ENCODE measurements around the gene CA6. TPM values are rescaled to one million over a fixed set of nuclear protein-coding genes. Genes with fewer than 3 reads are reported as not detected.

CA6 gene
- total and polyA plus RNA-seq, 12 donors = 0.17 TPM; not detected in 11

DNA sequence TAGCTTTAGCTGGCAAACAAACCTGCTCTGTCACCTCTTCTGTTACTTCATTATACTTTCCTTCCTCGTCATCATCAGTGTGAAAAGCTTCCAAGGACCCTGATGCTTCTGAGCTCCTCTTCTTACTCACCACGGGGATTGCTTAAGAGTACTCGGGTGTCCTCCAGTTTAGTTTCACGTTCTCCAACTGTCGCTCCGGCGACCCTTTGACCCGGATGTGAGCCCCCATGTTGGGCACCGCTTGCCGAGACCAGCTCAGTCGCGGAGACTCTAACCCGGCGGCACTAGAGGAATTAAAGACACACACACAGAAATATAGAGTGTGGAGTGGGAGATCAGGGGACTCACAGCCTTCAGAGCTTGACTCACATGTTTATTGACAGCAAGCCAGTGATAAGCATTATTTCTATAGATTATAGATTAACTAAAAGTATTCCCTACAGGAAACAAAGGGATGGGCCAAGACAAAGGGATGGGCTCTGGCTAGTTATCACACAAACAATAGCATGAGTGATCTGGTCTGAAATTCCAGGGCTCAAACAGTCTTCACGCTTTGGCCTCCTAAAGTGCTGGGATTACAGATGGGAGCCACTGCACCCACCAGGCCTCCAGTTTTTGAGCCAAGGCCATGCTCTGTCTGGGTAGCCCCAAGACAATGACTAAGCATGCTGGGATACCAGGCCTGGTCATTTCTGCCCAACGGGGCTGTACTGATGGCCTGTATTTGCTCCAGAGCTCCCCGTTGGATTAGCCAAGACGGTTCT, 37.1 kb upstream of the CA6 start:
- peaks cover 0 to 8% of the 10 kb centered on the region in 2 donors for H3K4me1 ChIP-seq (replicated peaks in 1 of 2)
- no peak overlapping the region for H3K4me3 ChIP-seq
- no peaks in the 10 kb centered on the region for H3K36me3 ChIP-seq (replicated peaks in 1 of 2)
- 56 to 66% (median 59%) methylated on average over 18 of the region's 18 CpGs for WGBS, 4 donors
- no peak for TF ChIP-seq CTCF (IDR thresholded peaks at IDR 0.05)
- no peak for TF ChIP-seq POLR2A (IDR thresholded peaks at IDR 0.05)
- no peak overlapping the region for H3K27ac ChIP-seq
- no peak for DNase-seq
- no peaks in the 10 kb centered on the region for H3K9me3 ChIP-seq (replicated peaks in 1 of 3)
- intact Hi-C loops (cut with DNase I) = no loop called here
- no peaks in the 10 kb centered on the region for H3K27me3 ChIP-seq

DNA sequence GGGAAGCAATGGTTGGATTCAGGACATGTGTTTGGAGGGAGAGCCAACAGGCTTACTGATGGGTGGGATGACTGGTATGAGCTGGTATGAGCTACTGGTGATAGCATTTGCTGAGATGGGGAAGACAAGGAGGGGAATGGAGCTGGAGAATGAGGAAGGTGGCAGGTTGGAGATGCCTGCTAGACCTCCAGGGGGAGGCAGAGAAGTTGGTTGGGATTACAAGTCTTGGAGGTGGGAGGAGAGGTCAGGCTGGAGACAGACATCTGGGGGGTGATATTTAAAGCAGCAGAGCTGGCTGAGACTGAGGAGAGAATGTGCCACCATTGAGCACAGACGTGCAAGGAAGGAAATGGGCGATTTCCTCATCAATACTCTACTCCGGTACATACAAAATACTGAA, 35.3 kb upstream of the CA6 start:
- no peak for DNase-seq
- no peak for TF ChIP-seq CTCF (IDR thresholded peaks at IDR 0.05)
- no peak for TF ChIP-seq POLR2A (IDR thresholded peaks at IDR 0.05)
- Histone ChIP-seq H3K4me3 (no peak overlapping the region), H3K27me3 (no peaks in the 10 kb centered on the region), H3K27ac (no peak overlapping the region), H3K9me3 (replicated peaks in 1 of 3) (no peaks in the 10 kb centered on the region), H3K36me3 (replicated peaks in 1 of 2) (no peaks in the 10 kb centered on the region), H3K4me1 (replicated peaks in 1 of 2) (no peaks in the 10 kb centered on the region)
- 60 to 84% (median 75%) methylated on average over 3 of the region's 3 CpGs for WGBS, 4 donors
- intact Hi-C loops (cut with DNase I) = no loop called here

DNA sequence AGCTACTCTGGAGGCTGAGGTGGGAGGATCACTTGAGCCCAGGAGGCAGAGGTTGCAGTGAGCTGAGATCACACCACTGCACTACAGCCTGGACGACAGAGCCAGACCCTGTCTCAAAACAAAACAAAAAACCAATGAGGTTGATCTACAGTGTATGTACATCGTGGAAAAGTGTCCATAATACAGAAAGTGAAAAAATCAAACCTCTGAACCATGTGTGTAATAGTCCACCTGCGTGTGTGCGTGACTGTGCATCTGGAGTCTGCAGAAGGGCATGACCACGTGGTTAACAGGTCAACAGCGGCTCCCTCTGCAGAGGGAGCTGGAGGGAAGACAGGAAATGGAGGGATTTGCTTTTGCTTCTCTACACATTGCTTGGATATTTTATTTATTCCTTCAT, 34.8 kb upstream of the CA6 start:
- H3K36me3 ChIP-seq (replicated peaks in 1 of 2) = no peaks in the 10 kb centered on the region
- no peaks in the 10 kb centered on the region for H3K9me3 ChIP-seq (replicated peaks in 1 of 3)
- intact Hi-C loops (cut with DNase I) = no loop called here
- no peaks in the 10 kb centered on the region for H3K4me1 ChIP-seq (replicated peaks in 1 of 2)
- no peak for DNase-seq
- TF ChIP-seq CTCF (IDR thresholded peaks at IDR 0.05) (no peak), POLR2A (IDR thresholded peaks at IDR 0.05) (no peak)
- 68 to 86% (median 80%) methylated on average over 6 of the region's 6 CpGs for WGBS, 4 donors
- no peak overlapping the region for H3K27ac ChIP-seq
- H3K27me3 ChIP-seq = no peaks in the 10 kb centered on the region
- no peak overlapping the region for H3K4me3 ChIP-seq

GRCh38 chr1:8911416-8912309, 34.0 kb upstream of the CA6 start:
- TF ChIP-seq CTCF (IDR thresholded peaks at IDR 0.05) (no peak), POLR2A (IDR thresholded peaks at IDR 0.05) (no peak)
- no peak overlapping the region for H3K4me3 ChIP-seq
- DNase-seq = no peak
- H3K4me1 ChIP-seq (replicated peaks in 1 of 2) = no peaks in the 10 kb centered on the region
- WGBS, 4 donors = 84 to 91% (median 88%) methylated on average over 6 to 16 of the region's 17 CpGs
- intact Hi-C loops (cut with DNase I) = no loop called here
- no peaks in the 10 kb centered on the region for H3K27me3 ChIP-seq
- no peak overlapping the region for H3K27ac ChIP-seq
- H3K36me3 ChIP-seq (replicated peaks in 1 of 2) = no peaks in the 10 kb centered on the region
- H3K9me3 ChIP-seq (replicated peaks in 1 of 3) = no peaks in the 10 kb centered on the region
